Measurements from ENCODE around the gene EFEMP2.

GRCh38 chr11:65857853-65858680 is 14.5 kb downstream of the EFEMP2 start, which contains the start of gene CFL1:
- no peak for TF ChIP-seq EZH2 (IDR thresholded peaks at IDR 0.05)
- no peak for TF ChIP-seq CTCF (IDR thresholded peaks at IDR 0.05)
- TF ChIP-seq EZH2phosphoT487 (IDR thresholded peaks at IDR 0.05) = no peak

Data from neural progenitor cell (in vitro differentiated cells).